Thymus (tissue), 2 donors: ENCODE measurements around the gene IL17REL. TPM values are rescaled to one million over a fixed set of nuclear protein-coding genes. Genes with fewer than 3 reads are reported as not detected.

Source experiments
- polyA plus RNA-seq: library from polyadenylated mRNA; stranded (reverse); fragments of 200-250 nt; gene quantifications from one replicate; pipeline ENCODE4 v1.2.3, GENCODE V29; 2013
- total RNA-seq: library from RNA; stranded (reverse); fragments of 120-200 nt; gene quantifications from one replicate; pipeline ENCODE4 v1.2.4, GENCODE V29; 2013
- donor health status: healthy.

The IL17REL gene
- total and polyA plus RNA-seq, 2 donors: 2.4 to 5.9 TPM

Other genes starting within 250 kb of the IL17REL start
- gene BRD1, start 184.9 kb downstream of the IL17REL start, total RNA-seq: 18.2 TPM
- gene BRD1, start 184.9 kb downstream of the IL17REL start, polyA plus RNA-seq: 43.6 TPM
- 9.9 TPM for gene ZBED4, start 158.9 kb downstream of the IL17REL start, total RNA-seq
- gene ZBED4, start 158.9 kb downstream of the IL17REL start, polyA plus RNA-seq: 6.4 TPM
- 7.6 TPM for gene ALG12, start 94.3 kb downstream of the IL17REL start, total RNA-seq
- 9.1 TPM for gene ALG12, start 94.3 kb downstream of the IL17REL start, polyA plus RNA-seq
- 25.8 TPM for gene CRELD2, start 94.1 kb downstream of the IL17REL start, total RNA-seq
- 24.3 TPM for gene CRELD2, start 94.1 kb downstream of the IL17REL start, polyA plus RNA-seq
- 36.0 TPM for gene PIM3, start 52.0 kb downstream of the IL17REL start, total RNA-seq
- 57.6 TPM for gene PIM3, start 52.0 kb downstream of the IL17REL start, polyA plus RNA-seq
- not detected for gene TTLL8, start 45.5 kb upstream of the IL17REL start, total RNA-seq
- not detected for gene TTLL8, start 45.5 kb upstream of the IL17REL start, polyA plus RNA-seq
- 2.4 TPM for gene MLC1, start 72.7 kb upstream of the IL17REL start, total RNA-seq
- 0.48 TPM for gene MLC1, start 72.7 kb upstream of the IL17REL start, polyA plus RNA-seq
- gene MOV10L1, start 77.2 kb upstream of the IL17REL start, total RNA-seq: 0.14 TPM
- gene MOV10L1, start 77.2 kb upstream of the IL17REL start, polyA plus RNA-seq: 0.32 TPM
- 0.09 TPM for gene PANX2, start 158.0 kb upstream of the IL17REL start, total RNA-seq
- gene PANX2, start 158.0 kb upstream of the IL17REL start, polyA plus RNA-seq: 1.6 TPM
- 31.1 TPM for gene TRABD, start 173.1 kb upstream of the IL17REL start, total RNA-seq
- gene TRABD, start 173.1 kb upstream of the IL17REL start, polyA plus RNA-seq: 102 TPM
- 17.4 TPM for gene SELENOO, start 188.2 kb upstream of the IL17REL start, total RNA-seq
- gene SELENOO, start 188.2 kb upstream of the IL17REL start, polyA plus RNA-seq: 62.1 TPM
- 29.2 TPM for gene TUBGCP6, start 232.3 kb upstream of the IL17REL start, total RNA-seq
- gene TUBGCP6, start 232.3 kb upstream of the IL17REL start, polyA plus RNA-seq: 96.6 TPM
- gene HDAC10, start 238.5 kb upstream of the IL17REL start, total RNA-seq: 11.6 TPM
- gene HDAC10, start 238.5 kb upstream of the IL17REL start, polyA plus RNA-seq: 61.6 TPM
- 2.2 TPM for gene MAPK12, start 248.9 kb upstream of the IL17REL start, total RNA-seq
- gene MAPK12, start 248.9 kb upstream of the IL17REL start, polyA plus RNA-seq: 8.2 TPM